HEK293 (cell line): ENCODE data around the gene ASCC1.

Experiments used
- BCL11B ChIP-seq: fragments of 450-650 bp; formaldehyde crosslinking; IDR thresholded peaks from 2 replicates; pipeline ENCODE4 v1.5.1; 2016; ENCODE audit warnings: low read depth, missing biosample characterization, missing genetic modification characterization
- EGR2 ChIP-seq: fragments of 450-650 bp; formaldehyde crosslinking; IDR thresholded peaks from 2 replicates; pipeline ENCODE4 v1.5.1; 2016; ENCODE audit warnings: low read depth, missing biosample characterization, missing genetic modification characterization
- HOXA7 ChIP-seq: sonication (generic); formaldehyde crosslinking; IDR thresholded peaks from 2 replicates; pipeline ENCODE4 v1.8.1; 2022; ENCODE audit warnings: missing genetic modification reagents, borderline replicate concordance
- OVOL3 ChIP-seq: fragments of 450-650 bp; formaldehyde crosslinking; IDR thresholded peaks from 2 replicates; pipeline ENCODE4 v1.5.1; 2016; ENCODE audit warnings: missing biosample characterization, missing genetic modification characterization
- ZEB2 ChIP-seq: fragments of 450-650 bp; formaldehyde crosslinking; IDR thresholded peaks from 2 replicates; pipeline ENCODE4 v1.5.1; 2016; ENCODE audit warnings: missing biosample characterization, missing genetic modification characterization
- ZNF132 ChIP-seq: fragments of 450-650 bp; formaldehyde crosslinking; IDR thresholded peaks from 2 replicates; pipeline ENCODE4 v1.5.1; 2017; ENCODE audit warnings: missing biosample characterization, missing genetic modification characterization, borderline replicate concordance
- ZNF138 ChIP-seq: fragments of 450-650 bp; formaldehyde crosslinking; IDR thresholded peaks from 2 replicates; pipeline ENCODE4 v1.5.1; 2016; ENCODE audit warnings: missing biosample characterization, missing genetic modification characterization, borderline replicate concordance
- ZNF175 ChIP-seq: fragments of 450-650 bp; formaldehyde crosslinking; IDR thresholded peaks from 2 replicates; pipeline ENCODE4 v1.5.1; 2016; ENCODE audit warnings: missing biosample characterization, missing genetic modification characterization
- ZNF248 ChIP-seq: fragments of 450-650 bp; formaldehyde crosslinking; IDR thresholded peaks from 2 replicates; pipeline ENCODE4 v1.5.1; 2017; ENCODE audit warnings: missing biosample characterization, missing genetic modification characterization
- ZNF292 ChIP-seq: fragments of 450-650 bp; formaldehyde crosslinking; IDR thresholded peaks from 2 replicates; pipeline ENCODE4 v1.5.1; 2016; ENCODE audit warnings: low read depth, missing biosample characterization, missing genetic modification characterization, borderline replicate concordance
- ZNF37A ChIP-seq: fragments of 450-650 bp; IDR thresholded peaks from 2 replicates; pipeline ENCODE4 v1.5.1; 2018; ENCODE audit warnings: missing biosample characterization, missing genetic modification characterization
- ZNF423 ChIP-seq: fragments of 450-650 bp; formaldehyde crosslinking; IDR thresholded peaks from 2 replicates; pipeline ENCODE4 v1.5.1; 2016; ENCODE audit warnings: missing biosample characterization, missing genetic modification characterization
- ZNF473 ChIP-seq: fragments of 450-650 bp; formaldehyde crosslinking; IDR thresholded peaks from 2 replicates; pipeline ENCODE4 v1.5.1; 2017; ENCODE audit warnings: missing biosample characterization, missing genetic modification characterization
- ZNF544 ChIP-seq: fragments of 450-650 bp; formaldehyde crosslinking; IDR thresholded peaks from 2 replicates; pipeline ENCODE4 v1.5.0; 2017; ENCODE audit warnings: missing biosample characterization, missing genetic modification characterization
- ZNF558 ChIP-seq: fragments of 450-650 bp; formaldehyde crosslinking; IDR thresholded peaks from 2 replicates; pipeline ENCODE4 v1.5.1; 2016; ENCODE audit warnings: missing biosample characterization, missing genetic modification characterization
- ZNF571 ChIP-seq: fragments of 450-650 bp; formaldehyde crosslinking; IDR thresholded peaks from 2 replicates; pipeline ENCODE4 v1.5.0; 2017; ENCODE audit warnings: missing biosample characterization, missing genetic modification characterization
- ZNF585B ChIP-seq: fragments of 450-650 bp; formaldehyde crosslinking; IDR thresholded peaks from 2 replicates; pipeline ENCODE4 v1.5.1; 2016; ENCODE audit warnings: missing biosample characterization, missing genetic modification characterization
- ZNF626 ChIP-seq: fragments of 450-650 bp; sonication (Bioruptor Pico); formaldehyde crosslinking; IDR thresholded peaks from 2 replicates; pipeline ENCODE4 v1.5.1; 2018; ENCODE audit warnings: missing biosample characterization, missing genetic modification characterization, inconsistent platforms
- ZNF639 ChIP-seq: fragments of 450-650 bp; formaldehyde crosslinking; IDR thresholded peaks from 2 replicates; pipeline ENCODE4 v1.5.1; 2016; ENCODE audit warnings: missing biosample characterization, missing genetic modification characterization
- ZNF777 ChIP-seq: fragments of 450-650 bp; formaldehyde crosslinking; IDR thresholded peaks from 2 replicates; pipeline ENCODE4 v1.5.1; 2017; ENCODE audit warnings: missing biosample characterization, missing genetic modification characterization, borderline replicate concordance
- ZNF830 ChIP-seq: fragments of 450-650 bp; IDR thresholded peaks from 2 replicates; pipeline ENCODE4 v1.5.0; 2018; ENCODE audit warnings: missing biosample characterization, missing genetic modification characterization, low read depth, mild to moderate bottlenecking, moderate library complexity
- TF ChIP-seq, protein P1 (sequence below): fragments of 450-650 bp; formaldehyde crosslinking; IDR thresholded peaks from 2 replicates; pipeline ENCODE4 v1.5.1; 2016; ENCODE audit warnings: missing biosample characterization, missing genetic modification characterization
- TF ChIP-seq, protein P2 (sequence below): fragments of 450-650 bp; formaldehyde crosslinking; IDR thresholded peaks from 2 replicates; pipeline ENCODE4 v1.5.1; 2017; ENCODE audit warnings: missing biosample characterization, missing genetic modification characterization
- TF ChIP-seq, protein P3 (sequence below): fragments of 450-650 bp; formaldehyde crosslinking; IDR thresholded peaks from 2 replicates; pipeline ENCODE4; 2016; ENCODE audit warnings: missing biosample characterization, missing genetic modification characterization
- TF ChIP-seq, protein P4 (sequence below): fragments of 450-650 bp; formaldehyde crosslinking; conservative IDR thresholded peaks from 2 replicates; pipeline ENCODE4 v1.5.1; 2016; ENCODE audit warnings: low read depth, missing biosample characterization, missing genetic modification characterization
- TF ChIP-seq, protein P5 (sequence below): fragments of 450-650 bp; formaldehyde crosslinking; IDR thresholded peaks from 2 replicates; pipeline ENCODE4 v1.5.1; 2016; ENCODE audit warnings: missing biosample characterization, missing genetic modification characterization

Gene ASCC1

GRCh38 chr10:72048450-72049124 lies 167.5 kb downstream of the ASCC1 start (continued):
- TF ChIP-seq, protein P1, sequence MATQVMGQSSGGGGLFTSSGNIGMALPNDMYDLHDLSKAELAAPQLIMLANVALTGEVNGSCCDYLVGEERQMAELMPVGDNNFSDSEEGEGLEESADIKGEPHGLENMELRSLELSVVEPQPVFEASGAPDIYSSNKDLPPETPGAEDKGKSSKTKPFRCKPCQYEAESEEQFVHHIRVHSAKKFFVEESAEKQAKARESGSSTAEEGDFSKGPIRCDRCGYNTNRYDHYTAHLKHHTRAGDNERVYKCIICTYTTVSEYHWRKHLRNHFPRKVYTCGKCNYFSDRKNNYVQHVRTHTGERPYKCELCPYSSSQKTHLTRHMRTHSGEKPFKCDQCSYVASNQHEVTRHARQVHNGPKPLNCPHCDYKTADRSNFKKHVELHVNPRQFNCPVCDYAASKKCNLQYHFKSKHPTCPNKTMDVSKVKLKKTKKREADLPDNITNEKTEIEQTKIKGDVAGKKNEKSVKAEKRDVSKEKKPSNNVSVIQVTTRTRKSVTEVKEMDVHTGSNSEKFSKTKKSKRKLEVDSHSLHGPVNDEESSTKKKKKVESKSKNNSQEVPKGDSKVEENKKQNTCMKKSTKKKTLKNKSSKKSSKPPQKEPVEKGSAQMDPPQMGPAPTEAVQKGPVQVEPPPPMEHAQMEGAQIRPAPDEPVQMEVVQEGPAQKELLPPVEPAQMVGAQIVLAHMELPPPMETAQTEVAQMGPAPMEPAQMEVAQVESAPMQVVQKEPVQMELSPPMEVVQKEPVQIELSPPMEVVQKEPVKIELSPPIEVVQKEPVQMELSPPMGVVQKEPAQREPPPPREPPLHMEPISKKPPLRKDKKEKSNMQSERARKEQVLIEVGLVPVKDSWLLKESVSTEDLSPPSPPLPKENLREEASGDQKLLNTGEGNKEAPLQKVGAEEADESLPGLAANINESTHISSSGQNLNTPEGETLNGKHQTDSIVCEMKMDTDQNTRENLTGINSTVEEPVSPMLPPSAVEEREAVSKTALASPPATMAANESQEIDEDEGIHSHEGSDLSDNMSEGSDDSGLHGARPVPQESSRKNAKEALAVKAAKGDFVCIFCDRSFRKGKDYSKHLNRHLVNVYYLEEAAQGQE = 0 out of 2 replicates have a peak, but pooled peaks have one; percentile 17
- TF ChIP-seq ZNF585B (tag by site-specific recombination) = no peak
- TF ChIP-seq BCL11B (tag by site-specific recombination) = no peak
- TF ChIP-seq ZNF639 (tag by site-specific recombination) = peak; percentile 67; the same call in 1 of the 2 replicates
- TF ChIP-seq ZEB2 = peak; percentile 59; the same call in 1 of the 2 replicates
- TF ChIP-seq ZNF626 (tag by site-specific recombination) = no peak
- no peak for TF ChIP-seq ZNF558 (tag by site-specific recombination)
- TF ChIP-seq ZNF544 = no peak
- TF ChIP-seq, protein P2, sequence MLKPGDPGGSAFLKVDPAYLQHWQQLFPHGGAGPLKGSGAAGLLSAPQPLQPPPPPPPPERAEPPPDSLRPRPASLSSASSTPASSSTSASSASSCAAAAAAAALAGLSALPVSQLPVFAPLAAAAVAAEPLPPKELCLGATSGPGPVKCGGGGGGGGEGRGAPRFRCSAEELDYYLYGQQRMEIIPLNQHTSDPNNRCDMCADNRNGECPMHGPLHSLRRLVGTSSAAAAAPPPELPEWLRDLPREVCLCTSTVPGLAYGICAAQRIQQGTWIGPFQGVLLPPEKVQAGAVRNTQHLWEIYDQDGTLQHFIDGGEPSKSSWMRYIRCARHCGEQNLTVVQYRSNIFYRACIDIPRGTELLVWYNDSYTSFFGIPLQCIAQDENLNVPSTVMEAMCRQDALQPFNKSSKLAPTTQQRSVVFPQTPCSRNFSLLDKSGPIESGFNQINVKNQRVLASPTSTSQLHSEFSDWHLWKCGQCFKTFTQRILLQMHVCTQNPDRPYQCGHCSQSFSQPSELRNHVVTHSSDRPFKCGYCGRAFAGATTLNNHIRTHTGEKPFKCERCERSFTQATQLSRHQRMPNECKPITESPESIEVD (tag by site-specific recombination) = no peak
- TF ChIP-seq, protein P3, sequence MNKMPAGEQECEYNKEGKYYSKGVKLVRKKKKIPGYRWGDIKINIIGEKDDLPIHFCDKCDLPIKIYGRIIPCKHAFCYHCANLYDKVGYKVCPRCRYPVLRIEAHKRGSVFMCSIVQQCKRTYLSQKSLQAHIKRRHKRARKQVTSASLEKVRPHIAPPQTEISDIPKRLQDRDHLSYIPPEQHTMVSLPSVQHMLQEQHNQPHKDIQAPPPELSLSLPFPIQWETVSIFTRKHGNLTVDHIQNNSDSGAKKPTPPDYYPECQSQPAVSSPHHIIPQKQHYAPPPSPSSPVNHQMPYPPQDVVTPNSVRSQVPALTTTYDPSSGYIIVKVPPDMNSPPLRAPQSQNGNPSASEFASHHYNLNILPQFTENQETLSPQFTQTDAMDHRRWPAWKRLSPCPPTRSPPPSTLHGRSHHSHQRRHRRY (tag by site-specific recombination) = no peak
- no peak for TF ChIP-seq ZNF175
- TF ChIP-seq, protein P4, sequence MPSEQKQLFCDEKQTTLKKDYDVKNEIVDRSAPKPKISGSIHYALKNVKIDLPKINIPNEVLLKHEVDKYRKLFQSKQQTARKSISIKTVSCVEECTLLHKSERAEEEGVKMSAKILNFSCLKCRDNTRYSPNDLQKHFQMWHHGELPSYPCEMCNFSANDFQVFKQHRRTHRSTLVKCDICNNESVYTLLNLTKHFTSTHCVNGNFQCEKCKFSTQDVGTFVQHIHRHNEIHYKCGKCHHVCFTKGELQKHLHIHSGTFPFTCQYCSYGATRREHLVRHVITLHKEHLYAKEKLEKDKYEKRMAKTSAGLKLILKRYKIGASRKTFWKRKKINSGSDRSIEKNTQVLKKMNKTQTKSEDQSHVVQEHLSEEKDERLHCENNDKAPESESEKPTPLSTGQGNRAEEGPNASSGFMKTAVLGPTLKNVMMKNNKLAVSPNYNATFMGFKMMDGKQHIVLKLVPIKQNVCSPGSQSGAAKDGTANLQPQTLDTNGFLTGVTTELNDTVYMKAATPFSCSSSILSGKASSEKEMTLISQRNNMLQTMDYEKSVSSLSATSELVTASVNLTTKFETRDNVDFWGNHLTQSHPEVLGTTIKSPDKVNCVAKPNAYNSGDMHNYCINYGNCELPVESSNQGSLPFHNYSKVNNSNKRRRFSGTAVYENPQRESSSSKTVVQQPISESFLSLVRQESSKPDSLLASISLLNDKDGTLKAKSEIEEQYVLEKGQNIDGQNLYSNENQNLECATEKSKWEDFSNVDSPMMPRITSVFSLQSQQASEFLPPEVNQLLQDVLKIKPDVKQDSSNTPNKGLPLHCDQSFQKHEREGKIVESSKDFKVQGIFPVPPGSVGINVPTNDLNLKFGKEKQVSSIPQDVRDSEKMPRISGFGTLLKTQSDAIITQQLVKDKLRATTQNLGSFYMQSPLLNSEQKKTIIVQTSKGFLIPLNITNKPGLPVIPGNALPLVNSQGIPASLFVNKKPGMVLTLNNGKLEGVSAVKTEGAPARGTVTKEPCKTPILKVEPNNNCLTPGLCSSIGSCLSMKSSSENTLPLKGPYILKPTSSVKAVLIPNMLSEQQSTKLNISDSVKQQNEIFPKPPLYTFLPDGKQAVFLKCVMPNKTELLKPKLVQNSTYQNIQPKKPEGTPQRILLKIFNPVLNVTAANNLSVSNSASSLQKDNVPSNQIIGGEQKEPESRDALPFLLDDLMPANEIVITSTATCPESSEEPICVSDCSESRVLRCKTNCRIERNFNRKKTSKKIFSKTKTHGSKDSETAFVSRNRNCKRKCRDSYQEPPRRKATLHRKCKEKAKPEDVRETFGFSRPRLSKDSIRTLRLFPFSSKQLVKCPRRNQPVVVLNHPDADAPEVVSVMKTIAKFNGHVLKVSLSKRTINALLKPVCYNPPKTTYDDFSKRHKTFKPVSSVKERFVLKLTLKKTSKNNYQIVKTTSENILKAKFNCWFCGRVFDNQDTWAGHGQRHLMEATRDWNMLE (tag by site-specific recombination) = 0 out of 2 replicates have a peak, but pooled peaks have one; percentile 29
- TF ChIP-seq ZNF777 (tag by site-specific recombination) = no peak
- no peak for TF ChIP-seq ZNF132 (tag by site-specific recombination)
- TF ChIP-seq ZNF473 (tag by site-specific recombination) = no peak
- TF ChIP-seq ZNF138 (tag by site-specific recombination) = no peak
- no peak for TF ChIP-seq ZNF423
- TF ChIP-seq OVOL3 (tag by site-specific recombination) = no peak
- TF ChIP-seq ZNF292 (tag by site-specific recombination) = no peak
- TF ChIP-seq EGR2 (tag by site-specific recombination) = no peak
- TF ChIP-seq ZNF248 (tag by site-specific recombination) = no peak
- no peak for TF ChIP-seq ZNF571 (tag by site-specific recombination)
- TF ChIP-seq, protein P5, sequence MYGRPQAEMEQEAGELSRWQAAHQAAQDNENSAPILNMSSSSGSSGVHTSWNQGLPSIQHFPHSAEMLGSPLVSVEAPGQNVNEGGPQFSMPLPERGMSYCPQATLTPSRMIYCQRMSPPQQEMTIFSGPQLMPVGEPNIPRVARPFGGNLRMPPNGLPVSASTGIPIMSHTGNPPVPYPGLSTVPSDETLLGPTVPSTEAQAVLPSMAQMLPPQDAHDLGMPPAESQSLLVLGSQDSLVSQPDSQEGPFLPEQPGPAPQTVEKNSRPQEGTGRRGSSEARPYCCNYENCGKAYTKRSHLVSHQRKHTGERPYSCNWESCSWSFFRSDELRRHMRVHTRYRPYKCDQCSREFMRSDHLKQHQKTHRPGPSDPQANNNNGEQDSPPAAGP (tag by site-specific recombination) = peak; percentile 60; the same call in 1 of the 2 replicates
- TF ChIP-seq ZNF830 (tag by site-specific recombination) = no peak
- no peak for TF ChIP-seq HOXA7 (CRISPR knock-in tag)
- TF ChIP-seq ZNF37A (tag by site-specific recombination) = no peak
